CD1c-positive myeloid dendritic cell (primary cell): ENCODE results near the gene ACOXL.
"Not testable (repeated sequence)": the region's sequence is repeated elsewhere in the genome, so short reads cannot be mapped to it uniquely, and the experiment has no call there.

Experiments used
- DNase-seq: peaks from one replicate; pipeline ENCODE4 v3.0.0-alpha.2; 2016; ENCODE audit errors: extremely low spot score

ACOXL gene

DNA sequence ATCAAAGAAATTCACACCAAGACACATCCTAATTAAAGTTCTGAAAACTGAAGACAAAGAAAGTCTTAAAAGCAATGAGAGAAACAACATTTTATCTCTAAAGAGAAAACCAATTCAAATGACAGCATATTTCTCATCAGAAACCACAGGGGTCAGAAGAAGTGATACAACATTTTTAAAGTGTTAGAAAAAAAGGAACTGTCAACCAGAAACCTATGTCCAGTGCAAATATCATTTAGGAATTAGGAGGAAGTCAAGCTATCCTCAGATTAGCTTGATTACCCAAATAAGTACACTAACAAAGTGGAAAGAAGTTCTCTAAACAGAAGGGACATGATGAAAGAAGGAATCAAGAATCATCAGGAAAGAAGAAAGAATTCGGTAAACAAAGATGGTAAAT, 328.8 kb downstream of the ACOXL start:
- DNase-seq: peak; percentile 38

DNA sequence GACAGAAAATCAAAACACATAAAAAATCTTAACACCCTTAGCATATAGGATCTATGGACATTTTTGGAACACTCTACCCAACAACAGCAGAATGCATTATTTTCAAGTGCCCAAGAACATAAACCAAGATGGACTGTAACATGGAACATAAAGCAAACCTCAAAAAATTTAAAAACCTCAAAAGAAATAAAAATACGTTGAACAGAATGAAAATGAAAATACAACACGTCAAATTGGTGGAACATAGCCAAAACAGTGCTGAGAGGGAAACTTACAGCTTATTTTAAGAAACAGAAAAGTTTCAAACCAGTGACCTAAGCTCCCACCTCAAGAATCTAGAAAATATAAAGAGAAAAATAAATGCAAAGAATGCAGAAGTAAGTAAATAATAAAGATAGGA, 330.0 kb downstream of the ACOXL start:
- no peak for DNase-seq

DNA sequence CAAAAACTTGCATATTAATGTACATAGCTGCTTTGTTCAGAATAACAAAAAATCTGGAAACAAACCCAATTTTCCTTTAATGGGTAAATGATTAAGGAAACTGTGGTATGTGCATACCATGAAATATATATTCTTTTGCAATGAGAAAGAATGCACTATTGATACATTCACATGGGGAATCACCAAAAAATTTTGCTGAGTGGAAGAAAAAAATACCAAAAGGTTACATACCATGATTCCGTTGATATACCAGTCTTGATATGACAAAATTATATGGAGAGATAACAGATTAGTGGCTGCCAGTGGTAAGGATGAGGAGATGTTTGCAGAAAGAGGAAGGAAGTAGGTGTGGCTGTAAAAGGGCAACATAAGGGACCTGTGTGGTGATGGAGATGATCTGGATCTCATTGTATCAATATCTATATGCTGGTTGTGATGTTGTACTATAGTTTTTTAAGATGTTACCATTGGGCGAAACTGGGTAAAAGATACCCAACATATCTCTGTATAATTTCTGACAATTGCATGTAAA, 333.8 kb downstream of the ACOXL start:
- no peak for DNase-seq

DNA sequence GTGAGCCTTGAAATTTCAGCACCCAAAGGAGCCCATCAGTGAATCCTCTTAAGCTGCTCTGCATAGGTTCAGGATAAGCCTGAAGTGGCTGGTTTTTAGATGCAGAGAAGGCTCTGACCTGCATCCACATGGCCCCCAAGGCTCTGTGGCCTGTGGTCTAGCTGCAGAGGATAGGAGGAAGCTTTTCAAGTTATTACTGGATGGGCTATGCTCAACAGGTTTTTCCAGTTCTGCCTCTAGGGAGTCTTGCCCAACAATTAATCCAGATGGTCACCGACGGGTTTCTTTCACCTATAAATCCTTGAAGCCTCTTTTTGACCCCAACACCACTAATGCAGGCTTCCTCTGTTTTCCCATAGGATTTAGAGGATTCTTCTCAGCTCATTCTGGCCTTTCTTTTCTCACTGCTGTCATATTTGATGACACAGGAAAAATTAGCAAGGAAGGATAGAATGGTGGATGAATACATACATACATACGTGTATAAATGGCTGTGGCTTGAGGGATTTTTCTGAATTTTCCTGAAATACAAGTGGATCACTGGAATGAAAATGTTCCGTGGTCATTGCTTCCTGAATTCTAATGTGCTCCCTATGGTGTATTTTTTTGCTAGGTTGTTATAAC, 336.2 kb downstream of the ACOXL start:
- DNase-seq: no peak

DNA sequence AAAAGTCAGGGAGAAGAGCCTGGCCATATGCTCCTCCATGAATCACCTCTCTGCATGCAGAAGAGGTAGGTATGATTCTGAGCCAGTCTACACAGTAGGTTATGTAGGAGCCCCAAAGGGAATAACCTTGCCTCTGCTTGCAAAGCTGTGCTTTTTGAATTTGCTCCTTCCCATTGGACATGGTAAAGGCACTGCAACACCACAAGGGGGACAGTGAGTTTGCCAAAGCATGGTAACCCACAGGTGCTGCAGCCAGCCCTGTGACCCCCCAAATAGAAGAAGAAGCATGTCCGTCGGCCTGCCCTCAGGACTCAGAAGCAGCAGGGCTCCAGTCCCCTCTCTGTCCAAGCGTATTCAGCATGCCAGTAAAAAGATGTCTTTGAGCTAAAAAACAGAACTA, 337.3 kb downstream of the ACOXL start:
- no peak for DNase-seq

DNA sequence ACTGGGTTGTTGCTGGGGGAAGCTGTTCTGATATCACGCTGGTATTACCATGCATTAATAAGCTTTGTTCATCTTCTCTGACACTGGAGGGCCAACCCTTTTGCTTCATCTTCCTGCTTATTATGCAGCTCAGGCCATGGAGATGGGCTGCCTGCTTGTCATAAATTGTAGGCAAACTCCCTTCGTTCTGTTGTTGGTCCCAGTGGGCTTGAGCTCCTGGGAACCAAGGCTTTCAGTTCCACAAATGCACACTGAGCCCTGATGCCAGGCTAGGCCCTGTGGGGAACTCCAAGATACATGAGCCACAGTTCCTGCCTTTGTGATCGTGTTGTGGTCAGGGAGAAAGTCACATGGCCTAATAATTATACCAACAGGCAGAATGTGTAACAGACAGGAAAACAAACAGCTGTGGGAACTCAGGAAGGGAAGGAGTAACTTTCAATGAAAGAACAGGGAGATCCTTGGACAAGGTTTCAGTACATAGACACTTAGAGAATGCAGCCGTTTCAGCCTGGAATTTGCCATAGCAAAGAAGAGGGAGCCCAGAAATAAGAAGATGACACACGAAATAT, 339.3 kb downstream of the ACOXL start:
- peak; percentile 67 for DNase-seq

DNA sequence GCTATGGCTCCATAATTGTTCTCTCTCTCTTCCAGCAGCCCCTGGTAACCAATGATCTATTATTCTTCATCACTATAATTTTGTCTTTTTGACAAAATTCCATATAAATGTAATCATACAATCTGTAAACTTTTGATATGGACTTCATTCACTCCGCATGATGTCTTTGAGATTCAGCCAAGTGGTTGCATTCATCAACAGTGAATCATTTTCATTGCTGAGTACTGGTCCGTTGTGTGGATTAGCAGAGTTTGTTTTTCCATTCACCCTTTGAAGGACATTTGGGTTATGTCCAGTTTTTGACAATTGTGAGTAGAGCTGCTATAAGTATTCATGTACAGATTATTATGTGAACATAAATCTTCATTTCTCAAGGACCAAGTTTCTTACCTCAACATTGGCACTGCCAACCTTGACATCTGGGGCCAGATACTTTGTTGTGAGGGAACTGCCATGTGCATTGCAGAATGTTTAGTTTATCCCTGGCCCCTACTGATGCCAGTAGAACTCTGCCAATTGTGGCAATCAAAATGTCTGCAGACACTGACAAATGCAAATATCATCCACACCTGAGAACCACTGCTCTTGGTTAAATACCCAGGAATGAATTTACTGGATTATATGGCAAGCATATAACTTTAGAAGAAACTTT, 340.0 kb downstream of the ACOXL start:
- no peak for DNase-seq

DNA sequence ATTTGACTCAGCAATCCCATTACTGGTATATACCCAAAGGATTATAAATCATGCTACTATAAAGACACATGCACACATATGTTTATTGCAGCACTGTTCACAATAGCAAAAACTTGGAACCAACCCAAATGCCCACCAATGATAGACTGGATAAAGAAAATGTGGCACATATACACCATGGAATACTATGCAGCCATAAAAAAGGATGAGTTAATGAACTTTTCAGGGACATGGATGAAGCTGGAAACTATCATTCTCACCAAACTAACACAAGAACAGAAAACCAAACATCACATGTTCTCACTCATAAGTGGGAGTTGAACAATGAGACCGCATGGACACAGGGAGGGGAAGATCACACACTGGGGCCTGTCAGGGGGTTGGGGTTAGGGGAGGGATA, 350.3 kb downstream of the ACOXL start:
- not testable (repeated sequence) for DNase-seq

DNA sequence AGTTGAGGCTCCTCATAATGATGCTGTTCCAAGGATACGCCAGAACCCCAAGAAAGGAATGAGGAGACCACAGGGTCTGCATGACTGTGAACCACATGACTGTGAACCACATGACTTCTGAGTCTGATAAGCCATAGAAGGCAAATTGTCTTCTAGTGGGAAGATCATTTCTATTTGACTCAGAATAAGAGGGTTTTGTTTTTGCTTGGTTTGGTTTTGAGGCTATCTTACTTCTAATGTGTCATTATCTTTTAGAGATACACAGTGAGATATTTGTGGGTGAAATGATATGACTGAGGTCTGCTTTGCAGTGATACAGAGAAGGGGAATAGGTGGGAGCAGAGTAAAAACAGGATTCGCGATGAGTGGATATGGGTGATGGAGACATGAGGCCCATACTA, 359.4 kb downstream of the ACOXL start:
- no peak for DNase-seq

DNA sequence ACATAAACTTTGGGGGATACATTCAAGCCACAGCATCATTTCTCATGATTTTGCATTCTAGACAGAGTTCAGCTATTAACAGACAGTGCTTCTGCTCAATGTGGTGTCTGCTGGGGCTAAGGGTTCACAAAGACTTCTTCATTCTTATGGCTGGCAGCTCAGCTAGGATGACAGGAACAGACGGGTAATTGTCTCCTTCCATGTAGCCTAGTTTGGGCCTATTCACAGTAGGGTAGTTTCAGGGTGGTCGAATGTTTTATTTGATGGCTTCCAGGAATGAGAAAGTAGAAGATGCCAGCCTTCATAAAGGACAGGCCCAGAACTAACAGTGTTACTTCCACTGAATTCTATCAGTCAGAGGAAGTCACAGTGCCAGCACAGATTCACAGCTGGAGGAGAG, 362.3 kb downstream of the ACOXL start:
- no peak for DNase-seq

DNA sequence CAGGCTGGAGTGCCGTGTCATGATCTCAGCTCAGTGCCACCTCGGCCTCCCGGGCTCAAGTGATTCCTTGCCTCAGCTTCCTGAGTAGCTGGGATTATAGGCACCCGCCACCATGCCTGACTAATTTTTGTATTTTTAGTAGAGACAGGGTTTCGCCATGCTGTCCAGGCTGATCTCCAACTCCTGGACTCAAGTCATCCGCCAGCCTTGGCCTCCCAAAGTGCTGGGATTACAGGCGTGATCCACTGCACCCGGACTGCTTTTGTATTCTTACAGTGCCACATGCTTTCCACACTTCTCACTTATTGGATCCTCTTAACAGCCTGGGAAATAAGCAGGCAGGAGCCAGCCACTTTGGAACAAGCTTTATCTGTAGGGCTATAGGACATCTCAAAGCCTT, 363.1 kb downstream of the ACOXL start:
- no peak for DNase-seq

DNA sequence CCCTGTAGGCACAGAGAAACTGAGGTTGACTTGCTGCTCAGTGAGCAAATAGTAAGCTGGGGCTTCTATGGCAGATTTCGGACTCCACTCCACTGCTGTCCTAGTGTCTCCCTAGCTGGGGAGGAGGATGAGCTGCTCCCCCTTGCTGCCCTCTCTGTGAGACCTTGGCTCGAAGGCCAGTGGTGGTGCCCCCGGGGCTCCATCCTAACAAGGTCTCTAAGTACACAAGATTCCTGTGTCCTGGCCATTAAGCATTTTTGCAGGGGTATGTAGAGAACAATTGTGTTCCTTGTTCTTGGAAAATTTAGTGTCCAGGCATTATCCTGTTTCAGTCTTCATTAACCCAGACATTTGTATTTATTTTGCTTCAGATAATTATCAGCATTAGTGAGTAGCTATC, 367.0 kb downstream of the ACOXL start:
- no peak for DNase-seq

DNA sequence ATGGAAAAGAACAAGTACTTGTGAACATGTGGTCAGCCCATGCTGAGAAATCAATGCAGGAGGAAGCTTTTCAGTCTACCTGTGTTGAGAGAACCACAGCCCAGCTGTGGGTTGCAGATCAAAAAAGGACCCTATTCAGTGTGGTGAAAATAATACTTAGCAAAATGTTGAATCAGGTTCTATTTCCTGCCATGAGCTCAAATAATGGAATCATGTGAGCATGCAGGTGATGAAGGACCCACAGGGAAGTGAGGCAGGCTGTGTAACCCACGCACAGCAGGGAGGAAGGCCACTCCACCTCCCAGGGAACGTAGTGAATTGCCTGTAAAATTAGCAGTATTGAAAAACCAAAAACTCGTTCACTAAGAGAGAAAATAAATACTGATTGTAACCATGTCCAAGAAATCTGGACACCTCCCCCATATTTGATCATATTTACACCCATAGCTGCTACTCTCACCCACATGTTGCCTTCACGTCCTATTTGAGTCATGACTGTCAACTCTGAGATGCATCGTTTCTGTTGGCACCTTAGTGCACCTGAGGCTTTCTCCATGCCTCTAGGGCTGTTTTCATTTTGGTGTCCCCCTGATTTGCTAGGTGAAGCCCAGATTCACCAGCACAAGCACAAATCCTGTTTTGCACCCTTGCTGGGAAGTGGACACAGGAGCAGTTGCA, 367.9 kb downstream of the ACOXL start:
- no peak for DNase-seq

DNA sequence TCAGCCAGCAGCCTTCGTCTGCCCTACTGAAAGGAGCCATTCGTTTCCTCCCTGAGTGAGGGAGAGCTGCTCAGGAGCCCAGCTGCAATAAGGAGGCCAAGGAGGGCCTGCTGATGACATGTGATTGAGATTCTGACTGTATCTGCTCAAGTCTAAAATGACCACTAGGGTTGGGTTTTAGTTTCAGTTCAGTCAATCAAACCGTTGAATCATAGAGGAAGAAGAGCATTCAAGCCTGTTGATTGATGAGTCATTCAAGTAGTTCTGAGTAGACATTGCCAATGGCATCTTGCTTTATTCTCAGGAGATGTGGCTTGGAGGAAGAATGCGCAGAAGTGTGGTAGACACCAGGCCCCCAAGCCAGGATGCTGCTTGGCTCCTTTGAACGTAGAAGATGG, 368.4 kb downstream of the ACOXL start:
- peak; percentile 87 for DNase-seq

DNA sequence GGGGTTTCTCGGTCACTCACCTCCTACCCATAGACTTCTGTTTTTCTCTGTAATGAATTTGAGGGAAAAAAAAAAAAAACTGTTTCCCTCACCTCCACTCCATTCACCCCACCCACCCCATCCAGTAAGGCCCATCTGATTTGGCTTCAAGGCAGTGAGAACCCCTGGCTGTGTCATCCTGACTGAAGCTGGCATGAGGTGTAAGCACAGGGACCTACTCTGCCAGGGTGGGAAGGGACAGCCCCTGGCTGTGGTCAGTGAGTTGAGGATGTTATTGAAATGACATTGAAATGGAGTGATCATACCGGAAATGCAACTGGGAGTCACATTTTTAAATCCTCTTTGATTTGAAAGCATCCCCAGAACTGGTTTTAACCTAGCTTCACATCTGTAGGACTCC, 369.2 kb downstream of the ACOXL start:
- no peak for DNase-seq

DNA sequence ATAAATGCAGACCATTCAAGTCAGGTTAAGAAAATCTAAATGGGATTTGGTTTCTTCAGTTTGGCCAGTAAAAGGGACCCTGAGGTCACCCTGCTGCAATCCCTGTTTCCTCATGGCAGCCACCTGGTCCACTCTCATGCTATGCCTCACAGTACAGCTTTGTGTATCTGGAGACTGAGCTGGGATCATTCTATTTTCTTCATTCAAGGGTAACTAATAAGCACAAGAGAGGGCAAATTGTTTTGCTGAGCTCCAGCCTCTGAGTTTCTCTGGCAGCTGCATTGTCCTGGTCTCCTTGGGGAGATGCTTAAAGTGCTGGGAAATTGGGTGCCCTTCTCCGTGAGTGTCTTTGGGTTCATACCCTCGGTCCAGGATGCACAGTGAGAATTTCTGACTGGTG, 369.8 kb downstream of the ACOXL start:
- DNase-seq: no peak

DNA sequence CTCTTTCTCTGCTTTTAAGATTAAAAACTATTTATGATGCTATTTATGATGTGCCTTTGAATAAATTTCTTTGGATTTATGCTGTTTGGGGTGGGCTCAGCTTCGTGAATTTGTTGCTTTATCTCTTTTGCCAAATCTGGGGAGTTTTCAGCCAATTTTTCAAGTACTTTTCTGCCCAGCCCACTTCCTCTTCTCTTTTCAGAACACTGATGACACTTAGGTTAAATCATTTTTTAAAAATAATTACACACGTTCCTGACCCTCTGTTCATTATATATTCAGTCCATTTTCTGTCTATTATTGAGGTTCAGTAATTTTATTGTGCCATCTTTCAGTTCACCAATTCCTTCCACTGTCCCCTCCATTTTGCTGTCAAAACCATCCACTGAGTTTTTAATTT, 373.6 kb downstream of the ACOXL start:
- peak; percentile 26 for DNase-seq

DNA sequence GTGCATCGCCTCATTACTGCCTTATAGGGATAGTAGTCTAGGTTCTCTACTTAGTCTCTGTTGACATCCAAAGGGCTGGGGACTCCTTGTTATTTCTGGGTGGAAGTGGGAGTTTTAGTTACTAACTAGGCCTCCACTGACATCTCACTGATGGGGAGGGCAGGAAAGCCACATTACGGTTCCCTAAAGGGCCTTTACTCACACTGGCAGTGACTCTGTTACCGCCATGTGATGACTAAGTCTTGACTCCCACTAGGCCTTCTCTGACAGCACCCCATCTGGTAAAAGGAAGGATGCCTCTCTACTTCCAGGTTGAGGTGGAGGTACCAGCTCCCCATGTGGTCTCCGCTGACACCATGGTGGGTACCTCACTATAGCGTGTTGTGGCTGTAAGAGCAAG, 374.3 kb downstream of the ACOXL start:
- peak; percentile 49 for DNase-seq

DNA sequence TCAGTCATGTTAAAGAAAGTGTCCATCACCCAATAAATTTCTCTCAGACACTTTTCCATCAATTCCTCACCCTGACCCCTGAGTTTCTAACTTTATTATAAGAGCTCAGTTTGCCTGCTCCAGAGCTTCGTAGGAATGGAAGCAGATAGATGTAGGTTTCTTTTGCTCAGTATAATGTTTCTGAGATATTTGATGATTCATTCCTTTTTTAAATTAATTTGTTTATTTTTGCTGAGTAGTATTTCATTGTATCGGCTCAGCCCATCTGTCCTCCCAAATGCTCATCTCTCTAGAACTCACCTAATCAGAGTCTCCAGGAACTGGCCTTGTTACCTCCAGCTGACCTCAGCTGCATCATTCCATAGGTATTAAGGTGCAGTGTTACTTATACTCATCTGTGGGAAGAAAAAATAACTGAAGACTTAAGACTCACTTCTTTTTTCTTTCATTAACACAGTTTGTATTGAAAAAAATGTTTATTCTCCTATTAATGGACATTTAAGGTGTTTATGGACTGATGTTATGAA, 376.4 kb downstream of the ACOXL start:
- no peak for DNase-seq

DNA sequence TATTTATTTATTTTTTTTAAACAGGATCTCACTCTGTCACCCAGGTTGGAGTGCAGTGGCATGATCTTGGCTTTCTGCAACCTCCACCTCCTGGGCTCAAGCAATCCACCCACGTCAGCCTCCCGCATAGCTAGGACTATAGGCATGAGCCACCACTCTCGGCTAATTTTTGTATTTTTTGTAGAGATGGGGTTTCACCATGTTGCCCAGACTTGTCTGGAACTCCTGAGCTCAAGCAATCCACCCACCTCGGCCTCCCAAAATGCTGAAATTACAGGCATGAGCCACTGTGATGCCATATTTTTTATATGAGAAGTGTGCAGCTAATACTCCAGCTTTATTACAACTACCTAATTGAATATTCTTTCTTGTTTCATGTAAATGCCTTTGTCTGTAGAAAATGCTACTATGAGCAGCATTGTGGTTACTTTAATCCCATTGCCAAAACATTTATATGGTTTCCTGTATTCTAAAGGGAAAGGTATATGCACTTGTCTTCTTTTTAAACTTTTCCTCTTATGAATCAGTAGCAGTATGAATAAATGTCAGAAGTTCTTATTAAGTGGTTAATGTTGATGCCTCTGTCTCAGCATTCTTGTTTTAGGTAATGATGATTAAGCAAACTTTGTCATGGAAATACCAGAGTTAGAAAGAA, 378.9 kb downstream of the ACOXL start:
- no peak for DNase-seq

DNA sequence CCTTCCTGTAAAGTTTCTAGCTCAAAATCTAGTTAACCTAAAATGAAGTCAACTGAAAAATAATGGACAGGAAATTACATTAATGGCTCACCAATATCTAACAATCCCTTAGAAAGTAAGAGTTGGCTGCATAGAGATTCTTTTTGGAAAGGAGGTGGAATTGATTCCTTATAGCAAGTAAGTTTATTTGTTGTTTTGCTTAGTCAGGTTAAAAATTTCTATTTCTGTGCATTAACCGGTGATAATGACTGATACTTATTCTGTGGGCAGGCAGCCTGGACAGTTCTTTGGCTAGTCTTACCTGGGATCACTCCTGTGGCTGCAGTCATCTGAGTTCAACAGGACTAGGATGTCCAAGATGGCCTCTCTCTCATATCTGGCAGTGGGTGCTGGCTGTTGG, 381.5 kb downstream of the ACOXL start:
- DNase-seq: no peak
